DND-41 (cell line): Measurements from ENCODE around the gene CPD.
"Not testable (repeated sequence)": the region's sequence is repeated elsewhere in the genome, so short reads cannot be mapped to it uniquely, and the experiment has no call there.

ENCODE experiments used
- ATAC-seq: fragments of 200-7000 bp; cut with Tn5 transposase; 3 replicates; pipeline ENCODE4 v1.9.1; 2021; ENCODE audit warnings: low read depth; ENCODE audit not compliant: insufficient read depth
- DNase-seq: peaks from one replicate; pipeline ENCODE4 v3.0.0-alpha.2; 2020
- H2AFZ ChIP-seq: 2 replicates; pipeline ENCODE4 v1.6.0; 2012; ENCODE audit warnings: low read depth, low read length
- H3K27ac ChIP-seq: 2 replicates; pipeline ENCODE4 v1.5.1; 2012; ENCODE audit warnings: low read length, inconsistent platforms
- H3K27me3 ChIP-seq: fragments of 200-600 bp; sonication (generic); 2 replicates; pipeline ENCODE4 v1.6.0; 2012; ENCODE audit warnings: low read length, mild to moderate bottlenecking, inconsistent platforms; ENCODE audit not compliant: insufficient read depth, poor library complexity
- H3K36me3 ChIP-seq: 2 replicates; pipeline ENCODE4 v1.5.1; 2012; ENCODE audit warnings: low read length, inconsistent platforms; ENCODE audit not compliant: insufficient read depth
- H3K4me1 ChIP-seq: 2 replicates; pipeline ENCODE4 v1.5.1; 2012; ENCODE audit warnings: mild to moderate bottlenecking, low read length; ENCODE audit not compliant: insufficient read depth
- H3K4me2 ChIP-seq: 2 replicates; pipeline ENCODE4 v1.6.0; 2012; ENCODE audit warnings: mild to moderate bottlenecking, moderate library complexity, low read length, inconsistent platforms; ENCODE audit not compliant: insufficient read depth
- H3K4me3 ChIP-seq, 2 experiments: fragments of 200-600 bp in 1 of 2; shearing (Covaris generic) in 1 of 2; 2 replicates each; pipeline ENCODE4 v1.5.1; 2012 to 2016; ENCODE audit warnings: inconsistent platforms in 2 of 2, low read length in 2 of 2, mild to moderate bottlenecking in 2 of 2, low read depth in 1 of 2, moderate library complexity in 1 of 2
- H3K79me2 ChIP-seq: 2 replicates; pipeline ENCODE4 v1.6.0; 2012; ENCODE audit warnings: low read length, inconsistent platforms; ENCODE audit not compliant: insufficient read depth
- H3K9ac ChIP-seq: 2 replicates; pipeline ENCODE4 v1.6.0; 2012; ENCODE audit warnings: low read depth, mild to moderate bottlenecking, inconsistent platforms, low read length, moderate library complexity
- H3K9me3 ChIP-seq: 2 replicates; pipeline ENCODE4 v1.5.1; 2012; ENCODE audit warnings: low read length, moderate library complexity, mild to moderate bottlenecking, inconsistent platforms; ENCODE audit not compliant: insufficient read depth, severe bottlenecking
- H4K20me1 ChIP-seq: 2 replicates; pipeline ENCODE4 v1.6.0; 2012; ENCODE audit warnings: low read length; ENCODE audit not compliant: insufficient read depth
- EZH2 ChIP-seq: IDR thresholded peaks from 3 replicates; pipeline ENCODE4 v1.6.1; 2012; ENCODE audit warnings: borderline replicate concordance, low read depth, mild to moderate bottlenecking, moderate library complexity, low read length, inconsistent platforms; ENCODE audit not compliant: severe bottlenecking
- TF ChIP-seq, protein P1 (sequence below): IDR thresholded peaks from 2 replicates; pipeline ENCODE4 v1.5.1; 2012; ENCODE audit warnings: borderline replicate concordance, low read length, moderate library complexity, mild to moderate bottlenecking; ENCODE audit not compliant: poor library complexity, severe bottlenecking; ENCODE audit errors: extremely low read depth

The CPD gene

GRCh38 chr17:30405161-30405560 is 26.4 kb downstream of the CPD start:
- no peak for TF ChIP-seq EZH2
- TF ChIP-seq, protein P1, sequence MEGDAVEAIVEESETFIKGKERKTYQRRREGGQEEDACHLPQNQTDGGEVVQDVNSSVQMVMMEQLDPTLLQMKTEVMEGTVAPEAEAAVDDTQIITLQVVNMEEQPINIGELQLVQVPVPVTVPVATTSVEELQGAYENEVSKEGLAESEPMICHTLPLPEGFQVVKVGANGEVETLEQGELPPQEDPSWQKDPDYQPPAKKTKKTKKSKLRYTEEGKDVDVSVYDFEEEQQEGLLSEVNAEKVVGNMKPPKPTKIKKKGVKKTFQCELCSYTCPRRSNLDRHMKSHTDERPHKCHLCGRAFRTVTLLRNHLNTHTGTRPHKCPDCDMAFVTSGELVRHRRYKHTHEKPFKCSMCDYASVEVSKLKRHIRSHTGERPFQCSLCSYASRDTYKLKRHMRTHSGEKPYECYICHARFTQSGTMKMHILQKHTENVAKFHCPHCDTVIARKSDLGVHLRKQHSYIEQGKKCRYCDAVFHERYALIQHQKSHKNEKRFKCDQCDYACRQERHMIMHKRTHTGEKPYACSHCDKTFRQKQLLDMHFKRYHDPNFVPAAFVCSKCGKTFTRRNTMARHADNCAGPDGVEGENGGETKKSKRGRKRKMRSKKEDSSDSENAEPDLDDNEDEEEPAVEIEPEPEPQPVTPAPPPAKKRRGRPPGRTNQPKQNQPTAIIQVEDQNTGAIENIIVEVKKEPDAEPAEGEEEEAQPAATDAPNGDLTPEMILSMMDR: no peak
- Histone ChIP-seq H4K20me1 (no peaks in the 10 kb centered on the region), H3K9me3 (no peaks in the 10 kb centered on the region), H2AFZ (no peak overlapping the region), H3K79me2 (no peaks in the 10 kb centered on the region), H3K4me3 (no peak overlapping the region), H3K27ac (no peak overlapping the region), H3K36me3 (no peaks in the 10 kb centered on the region), H3K4me1 (no peaks in the 10 kb centered on the region), H3K4me2 (no peak overlapping the region), H3K27me3 (no peaks in the 10 kb centered on the region), H3K9ac (no peak overlapping the region)
- ATAC-seq: no peak
- DNase-seq: no peak

GRCh38 chr17:30410627-30411026 is 31.9 kb downstream of the CPD start:
- H3K4me2 ChIP-seq, H2AFZ ChIP-seq, H3K4me1 ChIP-seq, H3K27ac ChIP-seq, H3K9me3 ChIP-seq, ATAC-seq, H3K4me3 ChIP-seq, H3K36me3 ChIP-seq, DNase-seq, H3K9ac ChIP-seq, H3K27me3 ChIP-seq, H3K79me2 ChIP-seq: not testable (repeated sequence)
- H4K20me1 ChIP-seq: peaks cover 10% of the 10 kb centered on the region; the same call in 1 of the 2 replicates

- H4K20me1 ChIP-seq: peaks cover 10% of the 10 kb centered on the region; the same call in 1 of the 2 replicates
- H2AFZ ChIP-seq, DNase-seq, H3K4me3 ChIP-seq, H3K9me3 ChIP-seq, H3K9ac ChIP-seq, H3K27ac ChIP-seq, H3K27me3 ChIP-seq, H3K4me1 ChIP-seq, H3K36me3 ChIP-seq, ATAC-seq, H3K79me2 ChIP-seq, H3K4me2 ChIP-seq: not testable (repeated sequence)
Observed at GRCh38 chr17:30412008-30412496, 33.3 kb downstream of the CPD start.

DNA sequence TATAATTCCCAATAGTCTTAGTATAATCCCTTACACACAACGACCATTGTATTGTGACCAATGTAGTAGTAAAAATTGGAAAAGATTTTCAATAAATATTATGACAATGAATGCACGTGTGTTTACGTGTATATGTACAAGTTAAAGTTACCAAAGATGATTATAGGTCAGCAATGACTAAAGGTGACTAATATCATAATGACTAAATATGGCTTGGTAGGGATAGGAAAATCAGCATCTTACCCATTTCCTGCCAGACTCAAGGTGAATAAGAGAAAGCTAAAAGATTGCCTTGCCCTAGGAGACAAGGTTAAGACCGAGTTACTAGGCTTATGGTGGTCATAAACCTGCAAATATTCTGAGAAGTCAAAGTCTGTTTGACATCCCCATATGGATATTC is 34.4 kb downstream of the CPD start:
- H3K4me3 ChIP-seq: no peak overlapping the region
- no peak overlapping the region for H3K9ac ChIP-seq
- no peaks in the 10 kb centered on the region for H3K36me3 ChIP-seq
- H3K79me2 ChIP-seq: no peaks in the 10 kb centered on the region
- no peak overlapping the region for H3K4me2 ChIP-seq
- H3K27me3 ChIP-seq: no peaks in the 10 kb centered on the region
- ATAC-seq: no peak
- TF ChIP-seq, protein P1: no peak
- no peak for TF ChIP-seq EZH2
- H4K20me1 ChIP-seq: peaks cover 10% of the 10 kb centered on the region; the same call in 1 of the 2 replicates
- no peaks in the 10 kb centered on the region for H3K9me3 ChIP-seq
- H3K27ac ChIP-seq: no peak overlapping the region
- no peak overlapping the region for H2AFZ ChIP-seq
- DNase-seq: no peak
- no peaks in the 10 kb centered on the region for H3K4me1 ChIP-seq
